HCT116 (cell line): ENCODE data around the gene MINDY4.

ENCODE experiments used
- ATF3 ChIP-seq: IDR thresholded peaks from 2 replicates; pipeline ENCODE4 v1.6.1; 2012
- CEBPB ChIP-seq: IDR thresholded peaks from 2 replicates; pipeline ENCODE4 v1.6.1; 2012; ENCODE audit warnings: low read depth
- EGR1 ChIP-seq: IDR thresholded peaks from 2 replicates; pipeline ENCODE4 v1.6.1; 2012; ENCODE audit warnings: low read depth
- EZH2 ChIP-seq: fragments of 200-600 bp; sonication (generic); IDR thresholded peaks from 2 replicates; pipeline ENCODE4 v1.6.1; 2017; ENCODE audit warnings: antibody characterized with exemption, mixed run types
- EZH2phosphoT487 ChIP-seq: fragments of 200-600 bp; IDR thresholded peaks from 2 replicates; pipeline ENCODE4 v1.6.1; 2018; ENCODE audit warnings: antibody characterized with exemption, borderline replicate concordance
- MAX ChIP-seq: IDR thresholded peaks from 2 replicates; pipeline ENCODE4 v1.6.1; 2012
- POLR2A ChIP-seq: IDR thresholded peaks from 2 replicates; pipeline ENCODE4 v1.7.0; 2011; ENCODE audit warnings: borderline replicate concordance; ENCODE audit not compliant: insufficient read depth, insufficient read length; ENCODE audit errors: extremely low read depth
- SIN3A ChIP-seq: IDR thresholded peaks from 2 replicates; pipeline ENCODE4 v1.6.1; 2012; ENCODE audit warnings: low read depth
- SP1 ChIP-seq: IDR thresholded peaks from 2 replicates; pipeline ENCODE4 v1.6.1; 2012; ENCODE audit warnings: low read depth
- YY1 ChIP-seq: IDR thresholded peaks from 2 replicates; pipeline ENCODE4 v1.6.1; 2011; ENCODE audit warnings: low read length, low read depth, moderate library complexity, mild to moderate bottlenecking; ENCODE audit not compliant: insufficient replicate concordance; ENCODE audit errors: extremely low read depth
- TF ChIP-seq, protein P1 (sequence below), 3 experiments: fragments of 200-600 bp in 1 of 3; sonication (generic) in 1 of 3; IDR thresholded peaks in 2 of 3; conservative IDR thresholded peaks in 1 of 3; 2 replicates each; pipeline ENCODE4 v1.5.1; 2012 to 2017; ENCODE audit warnings: low read depth in 2 of 3, low read length in 2 of 3, antibody characterized with exemption in 1 of 3, borderline replicate concordance in 1 of 3, control low read depth in 1 of 3, mild to moderate bottlenecking in 1 of 3, mixed read lengths in 1 of 3, mixed run types in 1 of 3, moderate library complexity in 1 of 3; ENCODE audit not compliant: insufficient read depth in 1 of 3

DNA sequence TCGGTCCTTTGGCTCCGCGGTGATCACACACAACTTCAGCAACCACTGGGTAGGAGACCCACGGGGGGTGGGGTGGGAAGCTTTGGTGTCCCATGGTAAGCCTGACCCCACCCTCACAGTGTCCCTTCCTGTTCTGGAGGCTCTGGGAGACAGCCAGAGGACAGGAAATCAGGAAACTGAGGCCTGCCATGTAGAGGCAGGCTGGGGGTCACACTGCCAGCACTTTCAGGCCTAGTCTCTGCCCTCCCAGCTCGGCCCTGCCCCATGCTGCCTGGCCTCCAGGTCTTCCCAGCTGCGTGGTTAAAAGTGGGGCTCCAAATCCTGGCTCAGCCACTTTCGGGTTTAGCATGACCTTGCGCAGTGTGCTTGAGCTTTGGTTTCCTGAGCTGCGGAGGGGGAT, 151.4 kb downstream of the MINDY4 start:
- TF ChIP-seq, protein P1, sequence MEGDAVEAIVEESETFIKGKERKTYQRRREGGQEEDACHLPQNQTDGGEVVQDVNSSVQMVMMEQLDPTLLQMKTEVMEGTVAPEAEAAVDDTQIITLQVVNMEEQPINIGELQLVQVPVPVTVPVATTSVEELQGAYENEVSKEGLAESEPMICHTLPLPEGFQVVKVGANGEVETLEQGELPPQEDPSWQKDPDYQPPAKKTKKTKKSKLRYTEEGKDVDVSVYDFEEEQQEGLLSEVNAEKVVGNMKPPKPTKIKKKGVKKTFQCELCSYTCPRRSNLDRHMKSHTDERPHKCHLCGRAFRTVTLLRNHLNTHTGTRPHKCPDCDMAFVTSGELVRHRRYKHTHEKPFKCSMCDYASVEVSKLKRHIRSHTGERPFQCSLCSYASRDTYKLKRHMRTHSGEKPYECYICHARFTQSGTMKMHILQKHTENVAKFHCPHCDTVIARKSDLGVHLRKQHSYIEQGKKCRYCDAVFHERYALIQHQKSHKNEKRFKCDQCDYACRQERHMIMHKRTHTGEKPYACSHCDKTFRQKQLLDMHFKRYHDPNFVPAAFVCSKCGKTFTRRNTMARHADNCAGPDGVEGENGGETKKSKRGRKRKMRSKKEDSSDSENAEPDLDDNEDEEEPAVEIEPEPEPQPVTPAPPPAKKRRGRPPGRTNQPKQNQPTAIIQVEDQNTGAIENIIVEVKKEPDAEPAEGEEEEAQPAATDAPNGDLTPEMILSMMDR (IDR thresholded peaks at IDR 0.05 in 2 of 3, conservative IDR thresholded peaks at IDR 0.05 in 1 of 3; ENCODE audit: borderline replicate concordance in 1 of 3, insufficient read depth in 1 of 3, low read depth in 2 of 3, low read length in 2 of 3) = no peak
- TF ChIP-seq ATF3 = no peak
- TF ChIP-seq POLR2A = no peak
- no peak for TF ChIP-seq YY1
- no peak for TF ChIP-seq MAX
- TF ChIP-seq EGR1 = no peak
- no peak for TF ChIP-seq EZH2phosphoT487
- TF ChIP-seq EZH2 = no peak
- TF ChIP-seq CEBPB = no peak
- TF ChIP-seq SP1 = no peak
- TF ChIP-seq SIN3A = no peak
